C4-2B (cell line): ENCODE measurements around the gene UBR4.

Experiments used
- H3K27ac ChIP-seq: fragments of 450-650 bp; 2 replicates; pipeline ENCODE4 v1.5.1; 2017
- ZFX ChIP-seq: fragments of 450-650 bp; IDR thresholded peaks from 2 replicates; pipeline ENCODE4 v1.6.1; 2017
- TF ChIP-seq, protein P1 (sequence below): fragments of 450-650 bp; conservative IDR thresholded peaks from 2 replicates; pipeline ENCODE4 v1.5.1; 2017; ENCODE audit warnings: mild to moderate bottlenecking

The UBR4 gene

GRCh38 chr1:19133360-19133759 lies 76.7 kb downstream of the UBR4 start:
- H3K27ac ChIP-seq = no peak overlapping the region
- TF ChIP-seq, protein P1, sequence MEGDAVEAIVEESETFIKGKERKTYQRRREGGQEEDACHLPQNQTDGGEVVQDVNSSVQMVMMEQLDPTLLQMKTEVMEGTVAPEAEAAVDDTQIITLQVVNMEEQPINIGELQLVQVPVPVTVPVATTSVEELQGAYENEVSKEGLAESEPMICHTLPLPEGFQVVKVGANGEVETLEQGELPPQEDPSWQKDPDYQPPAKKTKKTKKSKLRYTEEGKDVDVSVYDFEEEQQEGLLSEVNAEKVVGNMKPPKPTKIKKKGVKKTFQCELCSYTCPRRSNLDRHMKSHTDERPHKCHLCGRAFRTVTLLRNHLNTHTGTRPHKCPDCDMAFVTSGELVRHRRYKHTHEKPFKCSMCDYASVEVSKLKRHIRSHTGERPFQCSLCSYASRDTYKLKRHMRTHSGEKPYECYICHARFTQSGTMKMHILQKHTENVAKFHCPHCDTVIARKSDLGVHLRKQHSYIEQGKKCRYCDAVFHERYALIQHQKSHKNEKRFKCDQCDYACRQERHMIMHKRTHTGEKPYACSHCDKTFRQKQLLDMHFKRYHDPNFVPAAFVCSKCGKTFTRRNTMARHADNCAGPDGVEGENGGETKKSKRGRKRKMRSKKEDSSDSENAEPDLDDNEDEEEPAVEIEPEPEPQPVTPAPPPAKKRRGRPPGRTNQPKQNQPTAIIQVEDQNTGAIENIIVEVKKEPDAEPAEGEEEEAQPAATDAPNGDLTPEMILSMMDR = no peak
- TF ChIP-seq ZFX = no peak

GRCh38 chr1:19130468-19130867 lies 79.6 kb downstream of the UBR4 start:
- H3K27ac ChIP-seq = no peak overlapping the region
- TF ChIP-seq ZFX = no peak
- TF ChIP-seq, protein P1 = no peak

GRCh38 chr1:19128968-19129514 lies 81.0 kb downstream of the UBR4 start:
- no peak overlapping the region for H3K27ac ChIP-seq
- no peak for TF ChIP-seq ZFX
- TF ChIP-seq, protein P1 = no peak

GRCh38 chr1:19124273-19124672 lies 85.8 kb downstream of the UBR4 start:
- TF ChIP-seq, protein P1 = no peak
- no peak for TF ChIP-seq ZFX

GRCh38 chr1:19123837-19124236 lies 86.2 kb downstream of the UBR4 start:
- no peak for TF ChIP-seq ZFX
- TF ChIP-seq, protein P1 = no peak
- no peak overlapping the region for H3K27ac ChIP-seq

More at GRCh38 chr1:19124273-19124672, 85.8 kb downstream of the UBR4 start:
- H3K27ac ChIP-seq = no peak overlapping the region

DNA sequence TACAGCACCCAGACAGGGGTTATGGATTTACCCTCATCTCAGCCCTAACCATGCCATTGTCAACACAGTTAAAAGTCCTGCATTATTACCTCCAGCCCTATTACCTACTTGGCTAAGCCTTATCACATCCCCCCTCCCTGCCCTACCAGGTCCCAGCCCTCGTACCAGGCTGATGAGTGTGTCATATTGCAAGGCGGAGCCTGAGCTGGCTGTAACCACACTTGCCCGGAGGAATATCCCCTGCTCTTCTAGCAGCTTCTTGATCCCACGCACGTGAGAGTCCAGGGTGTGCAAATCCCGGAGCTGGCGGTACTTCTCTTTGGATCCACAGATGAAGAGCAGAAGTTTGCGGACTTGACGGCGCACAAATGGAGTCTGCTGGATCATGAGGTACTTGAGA lies 87.4 kb downstream of the UBR4 start:
- H3K27ac ChIP-seq = no peak overlapping the region
- TF ChIP-seq ZFX = no peak
- TF ChIP-seq, protein P1 = no peak

- TF ChIP-seq ZFX = no peak
- TF ChIP-seq, protein P1 = no peak
- H3K27ac ChIP-seq = no peak overlapping the region
These were observed 88.9 kb downstream of the UBR4 start for GRCh38 chr1:19121192-19121591.
